Measurements from ENCODE around the gene SANBR.

SANBR gene

GRCh38 chr2:61090386-61090921, 24.8 kb downstream of the SANBR start:
- DNase-seq, result no peak

GRCh38 chr2:61091485-61091884, 25.8 kb downstream of the SANBR start:
- DNase-seq, result no peak

- DNase-seq, result no peak
Measured at GRCh38 chr2:61096438-61096837, 30.8 kb downstream of the SANBR start.

GRCh38 chr2:61100801-61101200, 35.1 kb downstream of the SANBR start:
- DNase-seq, result no peak

GRCh38 chr2:61109291-61109690, 43.6 kb downstream of the SANBR start:
- DNase-seq, result no peak

GRCh38 chr2:61111708-61112107, 46.0 kb downstream of the SANBR start:
- DNase-seq, result no peak

- DNase-seq, result no peak
Measured at GRCh38 chr2:61114147-61114546, 48.5 kb downstream of the SANBR start.

All from stimulated activated CD8-positive, alpha-beta memory T cell treated with anti-CD3 and anti-CD28 coated beads, Interleukin-4, amount 100 ng/mL, for 48 hours (primary cell).